HG02938 (cell line): ENCODE results near the gene SLC27A3.
A peak's percentile ranks its signal among the peaks of the same experiment; 100 is the strongest.

Source experiments
- ATAC-seq: cut with Tn5 transposase; IDR thresholded peaks from one replicate; pipeline ENCODE4 v1.9.1; 2021; ENCODE audit warnings: mild to moderate bottlenecking, moderate library complexity; ENCODE audit not compliant: unreplicated experiment

SLC27A3 gene, protein sequence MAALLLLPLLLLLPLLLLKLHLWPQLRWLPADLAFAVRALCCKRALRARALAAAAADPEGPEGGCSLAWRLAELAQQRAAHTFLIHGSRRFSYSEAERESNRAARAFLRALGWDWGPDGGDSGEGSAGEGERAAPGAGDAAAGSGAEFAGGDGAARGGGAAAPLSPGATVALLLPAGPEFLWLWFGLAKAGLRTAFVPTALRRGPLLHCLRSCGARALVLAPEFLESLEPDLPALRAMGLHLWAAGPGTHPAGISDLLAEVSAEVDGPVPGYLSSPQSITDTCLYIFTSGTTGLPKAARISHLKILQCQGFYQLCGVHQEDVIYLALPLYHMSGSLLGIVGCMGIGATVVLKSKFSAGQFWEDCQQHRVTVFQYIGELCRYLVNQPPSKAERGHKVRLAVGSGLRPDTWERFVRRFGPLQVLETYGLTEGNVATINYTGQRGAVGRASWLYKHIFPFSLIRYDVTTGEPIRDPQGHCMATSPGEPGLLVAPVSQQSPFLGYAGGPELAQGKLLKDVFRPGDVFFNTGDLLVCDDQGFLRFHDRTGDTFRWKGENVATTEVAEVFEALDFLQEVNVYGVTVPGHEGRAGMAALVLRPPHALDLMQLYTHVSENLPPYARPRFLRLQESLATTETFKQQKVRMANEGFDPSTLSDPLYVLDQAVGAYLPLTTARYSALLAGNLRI

DNA sequence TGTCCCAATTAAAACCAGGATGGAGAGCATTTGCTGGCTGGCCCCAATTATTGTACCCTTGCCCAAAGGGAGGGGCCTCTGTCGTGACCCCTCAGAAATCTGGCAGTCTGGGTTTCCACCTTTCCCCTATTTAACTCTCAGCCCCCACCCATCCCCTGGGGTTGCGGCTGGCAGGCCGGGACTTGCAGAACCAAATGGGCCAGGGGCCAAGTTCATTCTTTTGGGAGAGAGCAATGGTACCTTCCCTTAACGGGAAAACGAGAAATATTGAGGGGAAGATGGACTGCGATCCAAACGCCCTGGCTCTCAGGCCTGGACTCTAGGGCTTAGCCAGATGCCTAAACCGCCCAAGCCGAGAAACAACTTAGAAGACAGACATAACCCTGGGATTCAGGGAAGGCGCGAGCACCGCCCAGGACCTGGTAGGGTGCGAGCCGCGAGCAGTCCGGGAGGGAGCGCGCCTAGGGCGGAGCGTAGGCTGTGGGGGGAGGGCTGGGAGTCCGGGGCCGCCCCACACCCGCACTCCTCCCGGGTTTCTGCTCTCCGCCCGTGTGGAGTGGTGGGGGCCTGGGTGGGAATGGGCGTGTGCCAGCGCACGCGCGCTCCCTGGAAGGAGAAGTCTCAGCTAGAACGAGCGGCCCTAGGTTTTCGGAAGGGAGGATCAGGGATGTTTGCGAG lies at the start of gene SLC27A3:
SLC27A3 (plus strand) TSS at position 628 of the 678 bp plus-strand sequence. CDS start 91 bp downstream, outside the sequence.
- no peak for ATAC-seq

DNA sequence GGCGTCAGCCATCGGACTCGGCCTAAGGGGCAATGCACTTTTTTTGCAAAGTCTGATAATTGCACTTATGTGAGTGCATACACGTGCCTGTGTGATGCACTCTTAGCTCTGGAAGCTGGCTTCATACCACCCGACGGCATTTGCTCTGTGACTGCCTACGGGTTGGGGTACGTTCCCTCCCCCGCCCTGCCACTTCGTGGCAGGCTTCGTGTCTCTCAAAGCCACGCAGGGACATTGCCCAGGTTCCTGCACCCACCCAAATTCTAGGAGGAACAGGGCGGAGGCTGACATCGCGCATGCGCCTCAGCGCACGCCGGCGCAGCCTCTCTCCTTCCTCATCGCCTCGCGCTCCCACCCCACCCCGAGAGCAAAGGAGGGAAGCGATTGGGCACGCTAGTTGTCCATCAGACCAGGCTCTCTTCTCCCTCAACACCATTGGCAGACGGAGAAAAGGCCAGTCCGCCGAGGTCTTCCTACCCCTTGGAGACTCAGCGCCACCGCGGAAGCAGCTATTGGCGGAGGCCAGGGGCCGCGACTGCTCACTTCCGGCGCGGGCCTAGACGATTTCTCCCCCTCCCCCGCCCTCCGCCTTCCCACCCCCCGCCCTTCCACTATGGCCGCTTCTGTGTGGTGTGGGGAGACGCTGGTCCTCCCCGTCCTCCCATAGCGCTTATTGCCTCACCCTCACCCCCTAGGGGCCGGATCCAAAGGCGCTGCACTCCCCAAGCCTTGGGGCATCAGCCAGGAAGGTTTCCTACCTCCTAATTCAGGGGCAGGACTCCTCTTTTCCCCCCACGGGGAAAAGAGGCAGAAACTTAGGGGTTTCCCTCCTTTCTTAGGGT lies 47.5 kb upstream of the SLC27A3 start, which contains the start of gene INTS3:
INTS3 (plus strand) TSS at position 588 of the 842 bp plus-strand sequence. CDS start 585 bp downstream, outside the sequence.
- ATAC-seq = peak; percentile 96

DNA sequence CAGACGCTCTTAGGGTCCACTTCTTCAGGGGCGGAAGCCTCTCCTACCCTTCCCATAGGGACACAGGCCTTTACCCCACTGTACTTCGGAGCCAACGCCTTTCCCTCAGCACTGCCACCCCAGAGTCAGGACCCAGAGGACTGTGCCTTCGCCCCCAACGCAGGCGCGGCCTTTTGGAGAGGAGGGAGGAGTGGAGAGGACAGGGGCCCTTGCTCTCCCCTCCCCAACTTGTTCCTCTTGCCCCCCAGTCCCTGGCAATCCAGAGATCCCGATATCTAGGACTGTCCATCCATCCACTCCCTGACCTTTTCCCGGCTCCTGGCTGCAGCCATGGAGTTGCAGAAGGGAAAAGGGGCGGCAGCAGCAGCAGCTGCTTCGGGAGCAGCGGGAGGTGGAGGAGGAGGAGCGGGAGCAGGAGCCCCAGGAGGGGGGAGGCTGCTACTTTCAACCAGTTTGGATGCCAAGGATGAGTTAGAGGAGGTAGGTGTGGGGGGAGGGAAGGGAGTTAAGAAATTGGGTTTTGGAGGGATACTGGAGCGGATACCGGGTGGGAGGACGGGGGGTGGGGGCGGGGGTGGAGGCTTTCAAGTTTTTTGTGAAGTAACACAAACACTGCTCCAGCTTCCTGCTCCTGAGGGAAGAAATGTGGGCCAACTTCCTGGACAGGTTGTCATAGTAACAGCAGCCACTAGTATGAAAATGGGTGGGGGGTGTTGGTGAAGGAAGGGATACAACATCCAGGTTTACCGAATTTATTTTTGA lies 46.7 kb upstream of the SLC27A3 start:
- no peak for ATAC-seq

DNA sequence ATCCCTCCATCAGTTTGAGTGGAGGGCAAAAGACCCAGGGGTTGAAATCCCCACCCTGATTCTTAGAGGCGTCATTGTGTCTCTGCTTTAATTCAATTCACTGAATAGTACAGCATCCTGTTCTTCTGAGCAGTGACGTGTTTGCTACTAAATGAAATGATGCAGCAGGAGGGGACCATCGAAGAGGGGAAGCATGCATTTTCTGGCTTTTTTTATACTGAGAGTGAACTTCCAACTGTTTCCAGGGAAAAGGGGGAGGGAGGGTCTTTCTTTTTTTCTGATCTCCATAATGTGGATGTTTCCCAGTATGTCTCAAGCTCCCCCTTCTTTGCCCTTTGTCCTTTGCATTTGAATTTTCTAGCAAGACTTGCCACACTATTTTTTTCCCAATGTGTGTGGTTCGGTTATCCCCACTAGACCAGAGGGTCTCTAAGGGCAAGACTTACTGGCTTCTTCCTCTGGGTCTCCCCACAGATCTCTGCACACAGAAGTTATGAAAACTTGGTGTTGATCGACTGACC lies 44.7 kb upstream of the SLC27A3 start:
- no peak for ATAC-seq

DNA sequence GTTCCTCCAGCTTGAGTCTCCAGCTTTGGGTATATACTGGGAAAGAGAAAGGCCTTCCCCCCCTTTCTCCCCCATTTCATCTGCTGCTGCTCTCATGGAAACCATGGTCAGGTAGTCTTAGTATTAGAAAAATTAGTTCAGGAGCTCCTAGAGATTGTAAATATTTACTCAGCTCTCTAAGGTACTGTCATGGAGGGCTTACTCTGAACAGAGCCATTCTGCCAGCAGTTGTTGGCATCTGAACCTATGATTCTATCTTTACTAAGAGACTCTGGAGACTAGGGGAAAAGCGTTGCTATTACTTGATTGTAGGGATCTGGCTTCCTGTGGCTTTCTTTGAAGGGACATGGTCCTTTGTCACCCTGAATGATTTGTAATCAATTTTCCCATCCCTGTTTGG lies 41.2 kb upstream of the SLC27A3 start:
- ATAC-seq = no peak

DNA sequence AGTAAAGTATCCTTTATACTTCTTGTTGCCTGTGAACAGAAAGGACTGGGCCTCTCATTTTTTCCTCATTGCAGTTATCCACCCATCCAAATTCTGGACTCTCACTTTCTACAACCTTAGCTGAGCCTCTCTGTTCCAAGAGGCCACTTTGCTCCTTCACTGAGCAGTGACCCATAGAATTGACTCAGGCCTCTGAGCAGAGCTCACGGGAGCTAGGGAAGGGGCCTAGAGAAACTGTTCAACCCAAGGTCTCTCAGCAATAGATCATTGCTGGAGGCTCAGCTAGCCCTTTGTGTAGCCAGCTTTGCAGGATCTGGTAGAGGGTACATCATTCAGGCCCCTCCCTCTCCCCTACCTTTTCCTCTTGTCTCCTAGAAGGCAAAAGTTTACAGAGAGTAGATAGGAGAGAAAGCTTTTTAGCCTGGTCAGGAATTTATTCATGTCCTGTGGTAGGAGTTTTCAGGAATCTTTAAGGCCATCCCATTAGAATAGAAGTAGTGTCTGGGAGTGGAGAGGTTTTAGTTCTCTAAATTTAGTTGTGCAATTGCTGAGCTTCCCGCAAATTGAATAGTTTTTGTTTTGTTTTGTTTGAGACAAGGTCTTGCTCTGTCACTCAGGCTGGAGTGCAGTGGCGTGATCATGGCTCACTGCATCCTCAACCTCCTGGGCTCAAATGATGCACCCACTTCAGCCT lies 40.7 kb upstream of the SLC27A3 start:
- no peak for ATAC-seq

DNA sequence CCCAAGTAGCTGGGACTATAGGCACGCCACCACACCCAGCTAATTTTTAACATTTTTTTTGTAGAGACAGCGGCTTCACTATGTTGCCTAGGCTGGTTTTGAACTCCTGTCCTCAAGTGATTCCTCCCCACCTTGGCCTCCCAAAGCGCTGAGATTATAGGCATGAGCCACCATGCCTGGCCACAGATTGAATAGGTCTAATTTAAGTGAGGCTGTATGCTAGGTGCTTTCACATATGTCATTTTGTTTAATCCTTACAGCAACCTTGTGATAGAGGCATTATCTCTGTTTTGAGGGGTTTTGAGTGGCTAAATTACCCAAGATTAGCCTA lies 40.2 kb upstream of the SLC27A3 start:
- ATAC-seq = no peak

DNA sequence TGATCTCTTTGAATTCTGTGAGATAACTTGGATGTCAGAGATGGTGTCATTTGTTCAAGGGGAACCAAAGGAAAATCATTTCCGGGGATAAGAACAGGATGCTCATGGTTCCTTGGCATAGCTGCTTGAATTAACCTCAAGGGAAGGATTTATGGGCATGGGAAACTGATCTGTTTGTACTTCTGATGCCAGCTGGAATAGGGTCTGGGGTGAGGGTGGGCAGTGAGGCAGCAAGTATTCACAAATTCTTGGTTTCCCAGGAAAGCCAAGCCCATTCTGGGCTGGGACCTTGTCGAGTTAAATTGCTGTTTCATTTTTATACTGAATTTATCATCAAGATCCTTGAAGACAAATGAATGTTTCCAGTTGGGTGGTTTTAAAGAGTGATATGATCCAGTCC lies 33.2 kb upstream of the SLC27A3 start:
- no peak for ATAC-seq

DNA sequence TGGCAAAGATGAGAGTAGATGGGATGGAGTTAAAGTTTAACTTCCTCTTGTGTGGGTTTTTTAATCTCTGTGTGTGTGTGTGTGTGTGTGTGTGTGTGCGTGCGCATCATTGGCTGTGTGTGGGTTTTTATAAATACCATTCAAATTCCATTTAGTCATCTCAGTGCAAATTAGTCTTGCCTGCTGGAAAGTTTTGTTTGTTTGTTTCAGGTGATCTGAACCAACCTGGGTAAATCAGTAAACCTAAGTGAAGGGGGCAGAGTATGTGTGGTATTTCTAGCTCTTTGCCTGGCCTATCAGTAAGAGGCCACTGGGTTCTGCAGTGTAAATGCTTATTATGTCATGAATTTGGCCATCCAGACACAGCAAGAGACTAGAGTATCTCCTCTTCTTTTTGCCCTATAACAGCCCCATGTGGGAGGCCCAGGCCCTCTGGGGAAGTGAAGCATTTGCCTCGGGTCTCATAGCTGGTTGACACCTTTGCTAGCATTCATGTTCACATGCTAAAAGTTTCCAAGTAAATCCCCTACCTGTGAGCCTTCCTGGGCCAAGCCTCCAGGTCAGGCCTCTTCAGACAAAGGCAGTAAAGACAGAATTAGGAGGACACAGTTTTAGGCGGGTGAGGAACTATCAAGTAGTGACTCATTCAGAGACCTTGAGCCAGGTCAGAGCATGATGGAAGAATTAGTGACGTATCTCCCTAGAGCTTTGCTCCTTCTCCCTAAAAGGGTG lies 32.6 kb upstream of the SLC27A3 start:
- ATAC-seq = peak; percentile 55

DNA sequence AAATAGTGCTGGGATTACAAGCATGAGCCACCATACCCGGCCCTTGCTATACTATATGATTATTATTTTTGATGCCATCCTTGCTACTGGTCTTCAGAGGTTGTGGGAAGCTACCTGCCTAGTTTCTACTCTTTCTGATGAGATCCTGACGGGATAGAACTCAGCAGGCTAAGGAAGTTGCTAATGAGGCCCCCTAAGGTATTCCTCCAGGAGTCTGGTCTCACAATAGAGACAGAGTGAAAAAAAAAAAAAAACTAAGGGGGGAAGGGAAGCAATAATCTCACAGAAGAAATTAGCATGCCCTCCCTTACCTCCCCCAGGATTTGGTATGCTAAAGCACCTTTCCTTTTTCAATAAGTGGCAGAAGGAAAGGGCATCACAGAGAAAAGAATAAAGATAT lies 29.8 kb upstream of the SLC27A3 start:
- ATAC-seq = no peak

DNA sequence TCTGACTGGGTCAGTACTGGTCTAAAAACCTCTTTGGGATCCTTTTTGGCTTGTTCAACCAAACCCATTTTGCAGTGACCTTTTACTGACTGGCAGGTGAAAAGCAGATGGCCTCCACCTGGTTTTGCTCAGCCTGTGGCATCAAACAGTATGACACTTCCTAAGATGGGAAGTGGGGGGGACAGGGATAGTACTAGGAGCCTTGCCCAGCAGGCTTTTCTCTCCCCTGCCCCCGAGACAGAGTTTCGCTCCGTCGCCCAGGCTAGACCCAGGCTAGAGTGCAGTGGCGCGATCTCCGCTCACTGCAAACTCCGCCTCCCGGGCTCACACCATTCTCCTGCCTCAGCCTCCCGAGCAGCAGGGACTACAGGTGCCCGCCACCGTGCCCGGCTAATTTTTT lies 29.0 kb upstream of the SLC27A3 start:
- ATAC-seq = no peak

DNA sequence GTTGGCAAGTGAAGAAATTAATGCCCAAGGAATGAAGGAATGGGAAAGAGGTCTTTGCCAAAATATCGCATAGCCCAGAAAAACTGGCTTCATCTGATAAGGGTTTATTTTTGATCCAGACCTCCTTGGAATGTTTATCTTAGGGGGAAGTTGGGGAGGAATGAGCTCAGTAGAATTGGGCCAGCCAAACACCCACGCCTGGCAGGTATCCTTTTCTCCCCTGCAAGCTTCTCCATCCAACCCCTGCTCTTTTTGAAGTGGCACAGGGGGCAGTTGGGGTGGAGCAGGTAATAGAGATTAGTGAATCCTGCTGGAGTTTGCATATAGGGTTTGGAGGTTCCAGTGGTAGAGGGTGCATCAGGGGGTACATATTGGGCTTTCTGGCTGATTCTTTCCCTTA lies 26.3 kb upstream of the SLC27A3 start:
- ATAC-seq = no peak

DNA sequence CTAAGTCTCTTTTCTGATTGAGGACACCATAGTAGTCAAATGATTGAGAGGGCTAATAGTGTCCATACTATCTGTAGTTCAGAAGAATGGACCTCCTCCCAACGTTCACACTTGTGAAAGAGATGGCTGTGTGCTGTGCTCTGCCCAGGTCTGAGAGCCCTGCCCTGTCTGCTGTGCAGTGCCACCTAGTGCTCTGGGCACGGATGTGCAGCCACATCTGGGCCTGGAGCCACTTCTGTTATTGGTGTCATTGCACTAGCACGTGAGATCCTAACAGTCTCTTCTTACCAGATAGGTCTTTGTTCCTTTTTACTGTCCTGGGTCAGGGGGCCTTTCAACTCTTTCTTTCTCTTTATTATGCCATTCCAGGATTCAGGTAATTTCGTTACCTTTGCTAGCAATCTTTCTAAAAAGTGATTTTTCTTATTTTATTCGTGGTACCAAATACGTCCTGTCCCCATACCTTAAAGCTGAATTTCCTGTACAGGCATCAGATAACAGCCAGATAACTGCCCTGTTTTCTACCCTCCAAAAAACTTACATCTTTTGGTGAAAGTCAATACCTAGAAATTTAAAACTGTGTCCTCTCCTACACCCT lies 25.7 kb upstream of the SLC27A3 start:
- no peak for ATAC-seq

DNA sequence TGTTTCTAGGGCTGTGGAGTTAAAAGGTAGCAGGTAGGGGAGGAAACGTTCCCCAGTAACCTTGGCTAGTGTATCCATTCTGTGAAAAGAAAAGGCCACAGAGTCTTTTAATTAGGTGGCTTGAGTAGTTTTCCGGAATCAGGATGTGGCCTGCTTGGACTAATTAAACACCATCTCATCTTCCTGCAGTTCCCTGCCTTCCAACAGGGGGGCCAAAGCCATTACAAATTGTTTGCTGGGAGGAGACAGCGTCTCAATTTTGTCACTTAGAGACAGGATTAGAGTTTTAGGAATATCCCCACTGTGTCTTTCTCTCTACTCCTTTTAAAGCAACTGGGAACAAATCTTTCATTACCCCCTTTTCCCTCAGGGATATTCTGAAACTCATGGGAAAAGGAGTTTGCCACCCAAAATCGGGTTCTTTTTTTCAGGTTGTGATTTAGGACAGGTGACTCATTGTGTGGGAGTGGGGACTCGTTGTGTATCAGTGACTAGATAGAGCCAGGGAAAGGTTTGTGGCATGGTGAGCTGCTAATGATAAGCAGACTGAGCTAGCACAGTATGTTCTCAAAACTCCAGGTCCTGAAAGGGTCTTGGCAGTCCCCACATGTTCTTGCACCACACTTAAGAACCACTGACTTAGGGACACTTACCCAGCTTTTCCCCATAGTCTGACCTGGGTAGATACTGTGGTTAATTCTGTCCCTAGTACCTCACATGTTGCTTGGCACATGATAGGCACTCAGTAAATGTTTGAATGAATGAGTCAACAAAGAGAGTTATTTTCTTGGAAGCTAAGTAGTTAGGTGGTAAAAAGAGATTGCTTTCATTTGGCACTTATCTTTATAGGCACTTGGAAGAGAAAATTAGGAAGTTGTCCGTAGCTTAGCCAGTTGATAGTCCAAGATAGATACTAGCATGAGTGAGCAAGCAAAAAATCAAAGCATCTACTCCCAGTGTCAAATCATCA lies 24.9 kb upstream of the SLC27A3 start:
- no peak for ATAC-seq

DNA sequence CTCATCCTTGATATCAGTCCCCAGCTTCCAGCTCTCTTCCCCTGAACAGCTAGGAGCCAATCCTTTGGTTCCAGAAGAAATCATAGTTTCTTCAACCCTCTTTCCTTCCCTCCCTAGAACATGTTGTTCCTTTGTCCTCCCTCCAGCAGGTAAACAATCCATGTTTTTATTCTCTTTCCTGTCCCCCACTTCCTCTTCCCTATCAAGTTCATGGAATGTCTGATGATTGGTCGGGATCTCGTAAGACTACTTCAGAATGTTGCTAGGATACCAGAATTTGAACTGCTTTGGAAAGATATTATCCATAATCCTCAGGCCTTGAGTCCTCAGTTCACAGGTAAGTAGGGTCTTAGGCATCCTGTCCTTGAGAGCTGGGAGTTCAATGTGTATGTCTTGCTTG lies 23.1 kb upstream of the SLC27A3 start:
- ATAC-seq = no peak

DNA sequence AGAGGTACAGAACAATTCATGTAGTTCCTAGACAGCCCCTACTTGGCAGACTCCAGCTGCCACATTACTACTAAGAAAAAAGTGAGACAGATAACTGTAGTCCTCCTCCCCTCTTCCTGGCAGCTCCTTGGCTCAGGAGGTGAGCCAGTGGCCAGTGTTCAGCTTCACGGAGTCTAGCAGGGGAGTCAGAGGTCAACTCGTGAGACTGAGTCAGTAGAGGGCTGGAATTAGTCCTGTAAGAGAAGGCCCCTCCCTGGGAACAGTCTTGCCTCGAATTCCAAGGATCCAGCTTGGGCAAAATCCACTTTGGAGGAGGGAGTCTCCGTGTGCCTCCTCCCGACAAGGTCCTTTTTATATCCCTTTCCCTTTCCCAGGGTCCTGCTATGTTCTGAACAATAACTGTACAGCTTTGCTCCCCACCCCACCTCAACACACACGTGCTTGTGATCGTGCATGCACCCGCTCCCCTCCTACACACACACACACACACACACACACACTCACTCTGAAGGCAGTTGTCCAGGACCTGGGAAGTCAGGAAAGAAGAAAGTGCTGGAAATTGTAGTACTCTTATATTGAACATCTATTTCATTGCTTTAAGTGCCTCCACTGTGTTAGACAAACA lies 22.5 kb upstream of the SLC27A3 start:
- ATAC-seq = no peak

DNA sequence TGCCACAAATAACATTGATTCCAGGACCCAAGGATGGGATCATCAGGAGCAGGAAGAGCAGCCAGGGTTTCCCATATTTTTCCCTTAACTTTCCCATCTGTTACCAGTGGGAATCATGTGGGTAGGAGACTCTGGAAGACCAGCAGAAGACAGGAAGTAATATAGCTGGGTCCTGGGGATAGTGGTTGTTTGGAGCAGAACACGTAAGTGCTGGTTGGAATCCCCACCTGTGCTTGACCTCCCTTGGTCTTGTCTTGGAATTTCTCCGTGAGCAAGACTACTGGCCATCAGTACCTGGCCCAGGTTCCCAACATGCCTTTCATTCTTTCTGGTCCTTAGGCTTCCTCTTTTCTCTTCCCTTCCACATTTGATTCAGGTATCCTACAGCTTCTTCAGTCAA lies 20.9 kb upstream of the SLC27A3 start:
- ATAC-seq = no peak
